Renal cortex interstitium (tissue), 11 donors: Measurements from ENCODE around the gene PGGT1B. TPM values are rescaled to one million over a fixed set of nuclear protein-coding genes. Genes with fewer than 3 reads are reported as not detected.
"Not testable (repeated sequence)": the region's sequence is repeated elsewhere in the genome, so short reads cannot be mapped to it uniquely, and the experiment has no call there.

Source experiments
- DNase-seq, 11 donors: peaks; one replicate each; pipeline ENCODE4 v3.0.0-alpha.2; 2013; ENCODE audit warnings: low read depth in 9 of 11, low spot score in 4 of 11; ENCODE audit errors: extremely low read depth in 1 of 11
- polyA plus RNA-seq, 3 donors: library from polyadenylated mRNA; unstranded; fragments of 120-200 nt; gene quantifications; one replicate each; pipeline ENCODE4 v1.2.1, GENCODE V29; 2013; ENCODE audit not compliant: insufficient read length in 3 of 3

Gene PGGT1B
- polyA plus RNA-seq, 3 donors: 28.4 to 33.7 (median 30.3) TPM

DNA sequence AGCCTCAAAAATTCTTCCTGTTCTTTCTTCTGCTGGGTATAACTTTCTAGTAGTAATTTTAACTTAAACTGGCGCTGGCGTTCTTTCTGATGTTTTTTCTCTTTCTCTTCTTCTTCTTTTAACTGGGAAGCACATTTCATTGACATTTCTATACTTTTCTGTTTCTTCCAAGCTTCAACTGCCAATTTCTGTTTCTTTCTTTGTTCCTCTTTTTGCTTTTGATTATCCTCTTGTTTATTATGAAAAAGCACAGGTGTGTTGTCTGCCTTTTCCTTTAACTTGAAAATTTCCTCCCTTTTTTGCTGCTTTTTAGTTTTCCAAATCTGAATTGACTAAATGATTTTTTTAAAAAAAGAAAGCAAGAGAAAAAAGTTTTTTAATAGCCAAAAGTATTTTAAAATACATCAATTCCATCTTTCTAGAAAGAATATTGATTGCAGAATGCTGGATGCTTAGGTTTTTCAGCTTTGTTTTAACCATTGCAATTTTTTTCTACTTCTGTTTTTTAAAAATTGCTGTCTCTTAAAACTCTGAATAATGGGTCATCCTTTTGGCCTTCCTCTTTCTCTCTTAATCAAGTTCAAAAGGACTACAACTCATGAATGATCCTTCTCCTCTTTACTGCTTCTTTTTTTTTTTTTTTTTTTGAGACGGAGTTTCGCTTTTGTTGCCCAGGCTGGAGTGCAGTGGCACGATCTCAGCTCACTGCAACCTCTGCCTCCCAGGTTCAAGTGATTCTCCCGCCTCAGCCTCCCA is 8.8 kb upstream of the PGGT1B start:
- no peak for DNase-seq

DNA sequence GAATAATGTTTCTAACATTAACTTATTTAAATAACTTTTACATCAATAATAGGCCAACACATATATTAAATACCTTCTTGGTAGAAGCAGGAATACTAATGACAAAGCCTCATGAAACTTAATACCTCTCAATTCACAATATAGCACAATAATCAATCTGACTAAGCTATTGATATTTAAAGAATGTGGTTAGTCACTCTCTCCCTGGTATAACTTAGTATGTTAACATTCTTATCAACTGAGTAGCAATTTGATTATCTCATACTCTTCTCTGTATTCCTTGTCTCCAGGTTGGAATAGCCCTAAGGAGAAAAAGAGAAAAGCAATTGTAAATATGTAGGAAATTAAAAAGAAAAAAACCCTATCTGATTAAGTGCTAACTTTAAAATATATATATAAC is 4.9 kb upstream of the PGGT1B start:
- no peak for DNase-seq

GRCh38 chr5:115265220-115265619 is 2.5 kb upstream of the PGGT1B start:
- no peak for DNase-seq

GRCh38 chr5:115264786-115265185 is 2.1 kb upstream of the PGGT1B start:
- no peak for DNase-seq

DNA sequence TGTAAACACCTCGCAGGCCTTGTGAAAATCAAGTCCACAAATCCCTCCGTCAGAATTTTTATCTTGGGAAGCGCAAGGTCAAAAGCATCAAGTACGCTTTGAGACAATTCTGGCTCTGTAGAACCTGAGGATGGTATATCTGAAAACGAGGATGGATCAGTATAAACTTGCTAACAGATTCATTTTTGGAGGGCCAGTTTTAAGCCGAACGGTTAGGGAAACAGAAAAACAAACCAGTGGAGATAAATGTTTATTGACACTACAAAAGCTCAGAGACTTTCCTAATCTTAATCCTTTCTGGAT is 352 bp upstream of the PGGT1B start:
- DNase-seq: peak in 2 of 11 donors; percentile 15 to 67

DNA sequence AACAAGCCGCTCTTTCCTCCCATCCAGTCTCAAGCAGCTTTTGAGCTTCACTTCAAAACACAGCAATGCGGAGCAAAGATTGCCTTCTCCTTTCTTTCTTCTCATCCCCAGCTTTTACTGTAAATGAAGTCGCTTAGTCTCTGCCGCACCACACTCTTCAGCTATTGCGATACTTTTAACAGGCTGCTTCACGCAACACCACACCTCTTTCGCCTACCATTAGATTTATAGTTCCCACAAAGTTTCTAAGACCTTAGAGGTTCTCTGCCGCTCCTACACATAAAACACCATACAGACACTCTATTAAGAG is 711 bp downstream of the PGGT1B start:
- DNase-seq: peak in 4 of 11 donors; percentile 3 to 26 (median 11)

DNA sequence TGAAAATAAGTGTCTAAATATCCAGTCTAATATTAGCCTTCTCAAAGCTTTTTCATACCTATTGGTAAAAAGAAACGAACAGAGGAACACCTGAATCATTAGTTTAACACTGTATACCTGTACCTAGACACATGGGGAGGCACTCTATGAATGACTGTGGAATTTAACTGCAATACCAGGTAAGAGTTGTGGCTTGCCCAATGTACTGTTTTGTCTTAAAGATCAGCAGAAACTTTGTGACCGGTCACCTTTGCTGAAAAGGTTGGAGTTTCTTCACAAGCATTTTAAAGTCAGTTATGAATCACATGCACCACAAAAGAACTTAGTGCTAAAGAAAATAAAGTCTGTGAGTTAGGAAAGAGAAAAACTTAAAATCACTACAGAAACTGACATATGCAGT is 2.4 kb downstream of the PGGT1B start:
- DNase-seq: no peak

DNA sequence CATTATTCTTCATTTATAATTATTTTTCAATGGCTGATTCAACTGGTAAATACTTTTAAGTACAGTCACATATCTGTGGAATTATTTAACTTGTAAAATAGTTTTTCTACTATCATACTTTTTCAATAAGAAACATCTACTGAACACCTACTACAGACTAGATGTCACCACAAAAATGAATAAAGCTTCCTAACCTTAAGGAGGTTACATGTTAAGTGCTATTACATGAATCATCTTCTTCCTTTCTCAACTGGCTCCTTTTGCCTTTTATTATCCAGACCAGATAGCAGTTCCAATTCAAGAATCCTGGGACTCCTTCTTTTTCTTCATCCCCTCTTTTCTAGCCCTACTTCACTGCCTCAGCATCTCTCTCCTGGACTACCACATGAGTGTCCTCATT is 4.7 kb downstream of the PGGT1B start:
- DNase-seq: no peak

GRCh38 chr5:115249379-115249778 is 13.3 kb downstream of the PGGT1B start:
- not testable (repeated sequence) for DNase-seq

GRCh38 chr5:115246361-115246991 is 16.2 kb downstream of the PGGT1B start:
- peak in 8 of 11 donors; percentile 13 to 43 (median 22) for DNase-seq

DNA sequence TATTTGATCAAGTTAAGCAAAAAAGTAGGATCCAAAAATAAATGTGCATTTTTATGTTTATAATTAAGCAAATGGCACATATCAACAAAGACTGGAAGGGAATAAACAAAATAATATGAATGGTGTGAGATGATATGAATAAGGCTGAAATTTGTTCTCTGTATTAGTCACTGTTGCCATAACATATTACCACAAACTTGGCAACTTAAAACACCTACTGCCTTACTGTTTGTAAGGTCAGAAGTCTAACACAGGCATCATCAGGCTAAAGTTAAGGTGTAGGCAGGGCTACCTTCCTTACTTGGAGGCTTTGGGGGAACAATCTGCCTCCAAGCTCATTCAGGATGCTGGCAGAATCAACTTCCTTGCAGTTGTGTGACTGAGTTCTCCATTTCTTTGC is 19.3 kb downstream of the PGGT1B start:
- DNase-seq: no peak

- DNase-seq: no peak
These were observed 20.6 kb downstream of the PGGT1B start for GRCh38 chr5:115241881-115242642.

GRCh38 chr5:115237066-115237465 is 25.6 kb downstream of the PGGT1B start:
- no peak for DNase-seq

- DNase-seq: no peak
These were observed 26.1 kb downstream of the PGGT1B start for GRCh38 chr5:115236599-115236998.

GRCh38 chr5:115231598-115231997 is 31.1 kb downstream of the PGGT1B start:
- DNase-seq: no peak

DNA sequence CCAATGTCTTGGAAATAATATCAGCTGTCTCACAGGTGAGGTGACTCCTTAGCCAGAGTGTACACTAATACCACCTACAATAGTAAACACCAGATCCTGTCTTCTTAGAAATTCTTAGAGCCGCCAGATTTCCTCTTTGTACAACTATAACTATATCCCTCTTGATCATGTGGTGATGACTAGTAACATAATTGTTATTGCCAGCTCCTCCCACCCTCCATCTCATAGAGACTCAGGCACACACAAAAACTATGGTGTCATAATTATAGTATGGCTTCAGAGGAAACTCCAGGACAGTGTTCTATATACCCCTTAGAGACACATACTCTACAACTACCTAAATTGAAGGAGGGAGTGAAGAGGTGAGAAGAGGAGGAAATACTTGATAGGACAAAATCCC is 33.1 kb downstream of the PGGT1B start:
- DNase-seq: no peak

DNA sequence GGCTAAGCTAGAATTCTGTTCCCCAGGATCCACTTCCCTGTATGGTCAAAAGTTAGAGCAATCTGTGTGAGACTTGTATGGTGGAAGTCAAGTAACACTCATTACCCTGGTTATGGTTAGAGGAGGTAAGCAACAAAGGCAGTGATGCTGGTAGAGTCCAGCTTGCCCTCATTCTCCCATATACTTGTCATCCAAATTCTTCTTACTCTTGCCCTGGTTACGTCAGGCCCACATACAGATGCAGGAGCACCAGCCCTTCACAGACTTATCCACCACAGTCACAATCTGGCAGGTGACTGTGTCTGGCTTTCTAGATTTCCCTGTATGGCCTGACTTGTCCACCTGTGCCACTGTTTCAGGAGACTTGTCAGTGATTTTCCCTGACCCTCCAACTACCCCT is 35.4 kb downstream of the PGGT1B start:
- no peak for DNase-seq

- DNase-seq: no peak
These were observed 48.1 kb downstream of the PGGT1B start for GRCh38 chr5:115214541-115214940.

DNA sequence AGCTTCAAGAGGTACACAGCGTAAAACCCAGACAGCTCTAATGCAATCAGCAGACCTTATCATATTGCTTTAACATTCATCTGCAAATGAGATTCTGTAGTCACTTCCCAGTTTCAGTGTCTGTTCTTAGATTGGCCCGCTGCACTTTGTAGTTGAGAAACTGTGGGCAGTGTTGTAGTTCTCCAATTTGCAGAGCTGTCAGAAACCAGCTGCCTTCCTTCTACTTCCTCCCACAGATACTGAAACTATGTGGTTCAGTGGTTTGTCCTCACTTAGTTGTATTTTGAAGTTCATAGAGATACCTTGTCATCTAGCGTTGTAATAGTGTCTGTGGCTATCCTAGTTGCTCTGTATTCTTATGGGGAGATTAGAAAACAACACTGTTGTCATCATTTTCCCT is 53.4 kb downstream of the PGGT1B start:
- peak in 8 of 11 donors; percentile 8 to 41 (median 18) for DNase-seq

DNA sequence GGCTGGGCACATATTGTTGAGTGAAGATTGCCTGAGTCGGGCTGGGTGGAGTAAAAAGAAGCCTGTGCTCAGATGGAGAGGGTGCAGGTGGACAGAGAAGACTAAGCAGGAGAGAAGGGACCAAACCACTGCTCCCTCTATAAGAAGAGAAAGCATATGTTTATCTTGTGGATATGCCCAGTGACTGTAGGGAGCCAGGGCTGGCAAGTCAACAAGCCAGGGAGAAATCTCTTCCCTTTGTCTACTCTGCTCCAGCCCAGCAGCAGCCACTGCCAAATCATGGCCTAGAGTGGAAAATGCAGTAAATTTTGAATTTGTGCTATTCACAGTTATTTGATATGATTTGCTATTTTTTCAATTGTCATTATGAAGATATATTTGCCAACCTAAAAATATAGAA is 59.7 kb downstream of the PGGT1B start:
- no peak for DNase-seq
